ENCODE results near the gene TRIM2.

Gene TRIM2

GRCh38 chr4:153372967-153373562 is 168.8 kb downstream of the TRIM2 start:
- DNase-seq (ENCODE audit: low read depth, low spot score) = no peak

- DNase-seq (ENCODE audit: low read depth, low spot score) = no peak
Observed at GRCh38 chr4:153374442-153374841, 170.2 kb downstream of the TRIM2 start.

GRCh38 chr4:153375303-153375702 is 171.1 kb downstream of the TRIM2 start:
- DNase-seq (ENCODE audit: low read depth, low spot score) = no peak

- DNase-seq (ENCODE audit: low read depth, low spot score) = no peak
Observed at GRCh38 chr4:153383131-153383530, 178.9 kb downstream of the TRIM2 start.

GRCh38 chr4:153384160-153384559 is 179.9 kb downstream of the TRIM2 start:
- no peak for DNase-seq (ENCODE audit: low read depth, low spot score)

GRCh38 chr4:153385784-153386183 is 181.5 kb downstream of the TRIM2 start:
- DNase-seq (ENCODE audit: low read depth, low spot score) = no peak

GRCh38 chr4:153387981-153388380 is 183.7 kb downstream of the TRIM2 start:
- no peak for DNase-seq (ENCODE audit: low read depth, low spot score)

Data from smooth muscle cell of the brain vasculature (primary cell).